CD8-positive, alpha-beta memory T cell (primary cell): ENCODE data around the gene HACD2. TPM values are rescaled to one million over a fixed set of nuclear protein-coding genes. Genes with fewer than 3 reads are reported as not detected.

Source experiments
- CTCF ChIA-PET: fragments of 350-600 bp; sonication (Branson Sonifier 250); formaldehyde crosslinking; loops from one replicate; lab custom pipeline; 2021; ENCODE audit warnings: antibody characterized with exemption; lab: Charles Lee
- POLR2A ChIA-PET: fragments of 350-600 bp; sonication (Branson Sonifier 250); formaldehyde crosslinking; loops from one replicate; lab custom pipeline; 2021; ENCODE audit warnings: antibody characterized with exemption; lab: Charles Lee
- DNase-seq, 5 donors: peaks; one replicate each; pipeline versions ENCODE4 v3.0.0 to v3.0.0-alpha.2; 2020 to 2022; ENCODE audit warnings: mixed read lengths in 1 of 5
- H3K27ac ChIP-seq: one replicate; pipeline ENCODE4 v1.7.0; 2013; ENCODE audit warnings: low read depth, mild to moderate bottlenecking, low read length, moderate library complexity
- H3K27me3 ChIP-seq: 2 replicates; pipeline ENCODE4 v1.7.0; 2013; ENCODE audit warnings: low read length, mild to moderate bottlenecking; ENCODE audit not compliant: insufficient read depth, poor library complexity, severe bottlenecking
- H3K36me3 ChIP-seq: 2 replicates; pipeline ENCODE4 v1.7.0; 2013; ENCODE audit warnings: mild to moderate bottlenecking, low read length, moderate library complexity; ENCODE audit not compliant: insufficient read depth
- H3K4me1 ChIP-seq: 2 replicates; pipeline ENCODE4 v1.7.0; 2013; ENCODE audit warnings: mild to moderate bottlenecking, low read length, moderate library complexity; ENCODE audit not compliant: insufficient read depth
- H3K4me3 ChIP-seq: 2 replicates; pipeline ENCODE4 v1.7.0; 2013; ENCODE audit warnings: mild to moderate bottlenecking, low read length
- H3K9me3 ChIP-seq: 2 replicates; pipeline ENCODE4 v1.7.0; 2013; ENCODE audit warnings: mild to moderate bottlenecking, low read length
- H3K27ac Mint-ChIP-seq, 8 donors: one replicate each; pipeline ENCODE4 v1.8.0; 2020 to 2021; ENCODE audit warnings: mixed read lengths in 8 of 8, mild to moderate bottlenecking in 6 of 8, inconsistent platforms in 3 of 8, moderate library complexity in 3 of 8
- H3K27me3 Mint-ChIP-seq, 2 donors: one replicate each; pipeline ENCODE4 v1.8.0; 2020 to 2021; ENCODE audit warnings: mixed read lengths in 2 of 2, mild to moderate bottlenecking in 1 of 2, moderate library complexity in 1 of 2
- H3K36me3 Mint-ChIP-seq, 3 donors: one replicate each; pipeline ENCODE4 v1.8.0; 2020 to 2021; ENCODE audit warnings: mixed read lengths in 3 of 3, inconsistent platforms in 1 of 3, mild to moderate bottlenecking in 1 of 3
- H3K4me1 Mint-ChIP-seq, 3 donors: one replicate each; pipeline ENCODE4 v1.8.0; 2020 to 2021; ENCODE audit warnings: mixed read lengths in 3 of 3, inconsistent platforms in 1 of 3, mild to moderate bottlenecking in 1 of 3
- H3K4me3 Mint-ChIP-seq, 7 donors: one replicate each; pipeline ENCODE4 v1.8.0; 2020 to 2021; ENCODE audit warnings: mixed read lengths in 7 of 7, mild to moderate bottlenecking in 6 of 7, moderate library complexity in 4 of 7, inconsistent platforms in 2 of 7
- H3K9me3 Mint-ChIP-seq, 5 donors: one replicate each; pipeline ENCODE4 v1.8.0; 2020 to 2022; ENCODE audit warnings: mixed read lengths in 5 of 5, mild to moderate bottlenecking in 3 of 5, moderate library complexity in 2 of 5, inconsistent platforms in 1 of 5
- polyA plus RNA-seq: library from polyadenylated mRNA; unstranded; fragments of 300-500 nt; fragmentation: Illumina TruSeq; gene quantifications from one replicate; pipeline ENCODE4 v1.2.3, GENCODE V29; 2021
- total RNA-seq, 2 experiments: library from RNA; stranded (reverse); gene quantifications; one replicate each; pipeline ENCODE4 v1.2.3, GENCODE V29; 2021

HACD2 gene
- total and polyA plus RNA-seq, 3 experiments from 2014 or later = 25.9 to 33.3 (median 33.0) TPM

DNA sequence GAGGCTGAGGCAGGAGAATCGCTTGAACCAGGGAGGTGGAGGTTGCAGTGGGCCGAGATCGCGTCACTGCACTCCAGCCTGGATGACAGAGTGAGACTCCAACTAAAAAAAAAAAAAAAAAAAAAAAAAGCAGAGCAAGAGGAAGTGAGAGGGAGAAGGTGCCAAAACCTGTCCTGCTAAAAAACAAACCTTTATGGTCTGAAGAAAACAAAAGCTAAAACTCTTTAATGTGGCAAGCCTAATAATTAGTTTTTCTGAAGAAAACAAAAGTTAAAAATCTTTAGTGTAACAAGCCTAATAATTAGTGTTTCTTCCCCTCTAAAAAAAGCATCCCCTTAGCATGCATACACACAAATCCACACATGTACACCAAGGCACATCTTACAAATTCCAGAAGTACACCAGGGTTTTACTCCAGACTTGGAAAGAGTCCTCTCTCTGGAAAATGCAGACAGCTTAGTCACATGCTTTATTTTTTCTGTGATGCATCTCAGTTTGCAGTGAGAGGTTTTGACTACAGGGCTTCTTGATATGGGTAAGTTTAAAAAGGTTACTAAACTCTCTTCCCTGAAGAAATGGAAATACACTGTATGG, 65.9 kb downstream of the HACD2 start:
- Mint-ChIP-seq H3K27ac (peak overlapping the region in 6 of 8 donors; percentile 7 to 78 (median 40)), H3K27me3 (no peaks in the 10 kb centered on the region), H3K9me3 (no peaks in the 10 kb centered on the region), H3K36me3 (peaks cover 0 to 36% (median 5%) of the 10 kb centered on the region in 3 donors), H3K4me1 (peaks cover 49 to 65% (median 63%) of the 10 kb centered on the region in 3 donors), H3K4me3 (peak overlapping the region in 6 of 7 donors; percentile 12 to 88 (median 40))
- no peaks in the 10 kb centered on the region for H3K27me3 ChIP-seq
- ChIA-PET CTCF (interaction anchor here (0.7 to 1.3 kb wide), 2 partner anchors 17 to 64 kb away, joined by 3 to 4 read pairs; no protein-coding TSS in a partner anchor), POLR2A (interaction anchor here (0.7 kb wide), 2 partner anchors 17 to 30 kb away, joined by 7 to 9 read pairs; no protein-coding TSS in a partner anchor)
- peaks cover 36% of the 10 kb centered on the region for H3K4me1 ChIP-seq
- no peaks in the 10 kb centered on the region for H3K36me3 ChIP-seq
- H3K4me3 ChIP-seq = no peak overlapping the region
- no peak for DNase-seq
- no peaks in the 10 kb centered on the region for H3K9me3 ChIP-seq
- H3K27ac ChIP-seq = no peak overlapping the region

DNA sequence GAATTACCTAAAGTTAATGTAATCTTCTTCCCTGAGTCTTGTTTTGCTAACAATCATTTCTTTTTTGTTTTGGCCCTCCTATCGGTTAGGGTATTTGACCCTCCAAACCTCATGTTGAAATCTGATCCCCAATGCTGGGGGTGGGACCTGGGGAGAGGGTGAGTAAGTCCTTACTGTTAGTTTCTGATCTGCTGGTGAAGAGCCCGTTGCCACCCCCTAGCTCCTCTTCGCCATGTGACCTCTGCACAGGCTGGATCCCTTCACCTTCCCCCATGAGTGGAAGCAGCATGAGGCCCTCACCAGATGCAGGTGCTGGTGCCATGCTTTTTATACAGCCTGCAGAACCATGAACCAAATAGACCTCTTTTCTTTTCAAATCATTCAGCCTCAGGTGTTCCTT, 73.1 kb downstream of the HACD2 start:
- Mint-ChIP-seq H3K36me3 (peaks cover 6 to 46% (median 14%) of the 10 kb centered on the region in 3 donors), H3K9me3 (no peaks in the 10 kb centered on the region), H3K27me3 (no peaks in the 10 kb centered on the region), H3K27ac (no peak overlapping the region), H3K4me3 (no peak overlapping the region), H3K4me1 (no peaks in the 10 kb centered on the region)
- POLR2A ChIA-PET = no interaction called here
- H3K9me3 ChIP-seq = no peaks in the 10 kb centered on the region
- no peak overlapping the region for H3K27ac ChIP-seq
- H3K4me1 ChIP-seq = no peaks in the 10 kb centered on the region
- H3K4me3 ChIP-seq = no peak overlapping the region
- CTCF ChIA-PET = no interaction called here
- H3K36me3 ChIP-seq = no peaks in the 10 kb centered on the region
- no peaks in the 10 kb centered on the region for H3K27me3 ChIP-seq
- DNase-seq = no peak

DNA sequence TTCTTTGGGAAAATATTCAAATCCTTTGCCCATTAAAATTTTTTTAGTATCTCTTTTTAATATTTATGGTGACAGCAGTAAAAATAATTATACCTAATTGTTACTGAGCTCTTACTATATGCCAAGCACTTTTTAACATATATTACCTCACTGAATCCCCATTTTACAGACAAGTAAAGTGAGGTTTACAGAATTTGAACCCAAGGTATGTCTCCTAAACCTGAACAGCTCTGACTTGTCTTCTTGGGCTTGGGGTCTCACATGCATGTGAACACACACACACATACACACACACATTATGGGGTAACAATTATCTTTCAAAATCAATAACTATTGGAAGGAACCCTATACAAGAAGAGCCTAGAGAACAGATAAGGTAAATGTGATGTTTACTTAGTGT, 73.8 kb downstream of the HACD2 start:
- Mint-ChIP-seq H3K4me3 (no peak overlapping the region), H3K27ac (no peak overlapping the region), H3K27me3 (no peaks in the 10 kb centered on the region), H3K4me1 (no peaks in the 10 kb centered on the region), H3K36me3 (peaks cover 6 to 47% (median 14%) of the 10 kb centered on the region in 3 donors), H3K9me3 (no peaks in the 10 kb centered on the region)
- H3K4me1 ChIP-seq = no peaks in the 10 kb centered on the region
- CTCF ChIA-PET = no interaction called here
- H3K9me3 ChIP-seq = no peaks in the 10 kb centered on the region
- no peak for DNase-seq
- POLR2A ChIA-PET = no interaction called here
- H3K4me3 ChIP-seq = no peak overlapping the region
- H3K27me3 ChIP-seq = no peaks in the 10 kb centered on the region
- H3K27ac ChIP-seq = no peak overlapping the region
- no peaks in the 10 kb centered on the region for H3K36me3 ChIP-seq

DNA sequence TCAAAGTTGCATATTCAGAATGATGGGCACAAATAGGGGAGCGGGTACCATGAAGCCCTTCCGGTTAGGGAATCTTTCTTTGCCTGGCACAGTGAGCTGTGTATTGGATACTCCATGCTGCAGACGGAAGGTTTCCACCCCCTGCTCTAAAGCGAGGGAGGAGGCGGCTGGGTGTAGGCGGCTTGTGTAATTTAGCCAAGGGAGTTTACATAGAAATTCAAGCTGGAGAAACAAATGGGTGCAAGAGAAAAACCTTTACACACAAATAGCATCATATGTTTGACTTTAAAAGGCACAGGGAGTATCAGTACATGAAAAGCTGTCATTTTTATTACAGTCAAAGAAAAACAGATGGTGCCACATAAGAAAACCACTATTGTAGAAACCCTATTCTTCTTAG, 76.7 kb downstream of the HACD2 start:
- Mint-ChIP-seq H3K27ac (no peak overlapping the region), H3K27me3 (no peaks in the 10 kb centered on the region), H3K4me3 (no peak overlapping the region), H3K9me3 (no peaks in the 10 kb centered on the region), H3K4me1 (peaks cover 0 to 1% (median 0%) of the 10 kb centered on the region in 3 donors), H3K36me3 (peaks cover under 1 to 37% (median 14%) of the 10 kb centered on the region in 3 donors)
- no peak for DNase-seq
- POLR2A ChIA-PET = no interaction called here
- H3K4me3 ChIP-seq = no peak overlapping the region
- H3K9me3 ChIP-seq = no peaks in the 10 kb centered on the region
- no peaks in the 10 kb centered on the region for H3K4me1 ChIP-seq
- H3K27ac ChIP-seq = no peak overlapping the region
- H3K36me3 ChIP-seq = no peaks in the 10 kb centered on the region
- no peaks in the 10 kb centered on the region for H3K27me3 ChIP-seq
- CTCF ChIA-PET = interaction anchor here (1.5 to 1.8 kb wide), 2 partner anchors 13 to 19 kb away, joined by 3 to 4 read pairs; no protein-coding TSS in a partner anchor

DNA sequence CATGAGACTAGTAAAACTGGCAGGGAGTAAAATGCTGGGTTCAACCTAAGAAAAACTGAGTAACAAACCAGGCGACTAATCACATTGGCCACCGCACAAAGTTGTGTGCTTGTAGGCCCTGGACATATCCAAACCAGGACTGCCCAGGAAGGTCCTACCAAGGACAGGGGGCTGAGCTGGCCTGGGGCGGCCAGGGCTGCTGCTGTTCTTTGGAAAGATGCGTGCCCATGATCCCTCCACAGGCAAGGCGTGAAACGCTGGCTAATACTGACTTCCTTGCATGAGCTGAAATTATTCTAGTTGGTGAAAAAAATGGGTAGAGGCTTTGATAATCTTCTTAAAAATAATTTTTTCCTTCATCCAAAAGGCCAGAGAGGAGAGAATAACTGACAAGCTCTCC, 79.0 kb downstream of the HACD2 start:
- CTCF ChIA-PET = no interaction called here
- no peaks in the 10 kb centered on the region for H3K9me3 Mint-ChIP-seq
- H3K27me3 Mint-ChIP-seq = no peaks in the 10 kb centered on the region
- H3K27ac Mint-ChIP-seq = no peak overlapping the region
- no peaks in the 10 kb centered on the region for H3K9me3 ChIP-seq
- H3K36me3 Mint-ChIP-seq = peaks cover 0 to 33% (median 13%) of the 10 kb centered on the region in 3 donors
- H3K27me3 ChIP-seq = no peaks in the 10 kb centered on the region
- no peak overlapping the region for H3K27ac ChIP-seq
- DNase-seq = no peak
- H3K4me3 ChIP-seq = no peak overlapping the region
- H3K4me1 ChIP-seq = no peaks in the 10 kb centered on the region
- H3K36me3 ChIP-seq = no peaks in the 10 kb centered on the region
- POLR2A ChIA-PET = no interaction called here
- no peak overlapping the region for H3K4me3 Mint-ChIP-seq
- H3K4me1 Mint-ChIP-seq = peaks cover 0 to 1% (median 0%) of the 10 kb centered on the region in 3 donors

DNA sequence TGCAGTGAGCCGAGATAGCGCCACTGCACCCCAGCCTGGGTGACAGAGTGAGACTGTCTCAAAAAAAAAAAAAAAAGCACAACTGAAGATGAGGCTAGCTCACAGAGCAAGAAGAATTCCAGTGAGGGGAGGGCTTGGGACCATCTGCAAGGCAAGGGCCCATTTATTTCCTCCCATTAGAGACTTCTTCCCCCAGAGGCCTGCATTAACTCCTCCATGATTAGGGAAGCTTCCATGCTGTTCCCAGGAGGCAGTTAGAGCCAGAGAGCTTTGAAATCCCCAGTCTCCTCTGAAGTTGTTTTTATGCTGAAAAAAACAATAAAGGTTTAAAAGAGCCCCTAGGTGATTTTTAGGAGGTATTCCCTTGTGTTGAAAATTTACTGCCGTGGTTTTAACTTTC, 81.7 kb downstream of the HACD2 start:
- no peak for DNase-seq
- Histone ChIP-seq H3K4me1 (no peaks in the 10 kb centered on the region), H3K9me3 (no peaks in the 10 kb centered on the region), H3K36me3 (no peaks in the 10 kb centered on the region), H3K27ac (no peak overlapping the region), H3K4me3 (no peak overlapping the region), H3K27me3 (no peaks in the 10 kb centered on the region)
- no peaks in the 10 kb centered on the region for H3K27me3 Mint-ChIP-seq
- H3K36me3 Mint-ChIP-seq = peaks cover 8 to 49% (median 21%) of the 10 kb centered on the region in 3 donors
- CTCF ChIA-PET = interaction anchor here (1.5 kb wide), 1 partner anchor 54 kb away, joined by 3 read pairs; the partner anchor contains the start of gene ADCY5
- no peaks in the 10 kb centered on the region for H3K9me3 Mint-ChIP-seq
- no peak overlapping the region for H3K27ac Mint-ChIP-seq
- H3K4me3 Mint-ChIP-seq = no peak overlapping the region
- POLR2A ChIA-PET = no interaction called here
- H3K4me1 Mint-ChIP-seq = peaks cover 0 to 1% (median 0%) of the 10 kb centered on the region in 3 donors

DNA sequence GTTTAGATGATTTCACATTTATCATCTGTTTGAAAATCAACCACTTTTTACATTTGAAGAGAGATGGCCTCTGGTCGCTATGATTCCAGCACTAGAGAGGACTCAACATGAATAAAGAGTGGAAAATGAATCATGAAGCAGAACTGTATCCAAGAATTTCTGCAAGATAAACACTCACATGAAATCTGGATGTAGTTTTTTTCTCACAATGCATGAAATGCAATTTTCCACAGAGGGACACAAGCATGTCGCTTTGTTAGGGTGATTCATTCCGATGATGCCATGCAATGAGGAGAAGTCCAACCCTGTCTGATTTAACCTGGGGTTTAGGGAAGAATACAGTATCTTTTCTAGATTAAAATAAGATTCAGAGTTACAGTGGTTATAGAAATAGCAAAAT, 85.5 kb downstream of the HACD2 start:
- no peak for DNase-seq
- H3K4me3 Mint-ChIP-seq = no peak overlapping the region
- POLR2A ChIA-PET = no interaction called here
- Histone ChIP-seq H3K4me3 (no peak overlapping the region), H3K4me1 (no peaks in the 10 kb centered on the region), H3K36me3 (peaks cover 4% of the 10 kb centered on the region), H3K27me3 (no peaks in the 10 kb centered on the region), H3K27ac (no peak overlapping the region), H3K9me3 (no peaks in the 10 kb centered on the region)
- H3K36me3 Mint-ChIP-seq = peaks cover 15 to 60% (median 29%) of the 10 kb centered on the region in 3 donors
- no peaks in the 10 kb centered on the region for H3K9me3 Mint-ChIP-seq
- H3K27ac Mint-ChIP-seq = no peak overlapping the region
- peaks cover 0 to 3% (median 0%) of the 10 kb centered on the region in 3 donors for H3K4me1 Mint-ChIP-seq
- no peaks in the 10 kb centered on the region for H3K27me3 Mint-ChIP-seq
- CTCF ChIA-PET = no interaction called here

DNA sequence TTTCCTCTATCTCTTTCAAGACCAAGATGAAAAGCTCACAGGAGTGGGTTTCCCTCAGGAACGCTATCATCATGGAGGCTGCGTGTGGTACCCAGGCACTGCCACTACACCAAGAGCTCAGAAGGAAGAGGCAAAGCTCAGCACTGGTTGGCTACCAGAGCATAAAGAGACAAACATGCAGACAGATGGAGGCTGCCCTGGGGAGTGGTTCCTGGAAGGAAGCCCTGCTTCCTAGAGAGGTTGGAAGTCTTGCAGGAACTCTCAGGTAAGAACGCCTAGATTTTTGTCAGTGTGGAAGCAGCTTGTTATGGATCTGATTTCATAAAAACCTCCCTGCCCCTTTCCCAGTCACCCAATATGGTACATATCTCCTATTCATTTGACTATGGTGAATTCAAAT, 86.1 kb downstream of the HACD2 start:
- DNase-seq = no peak
- POLR2A ChIA-PET = no interaction called here

More for the DNA sequence above, 86.1 kb downstream of the HACD2 start:
- Histone ChIP-seq H3K27ac (no peak overlapping the region), H3K9me3 (no peaks in the 10 kb centered on the region), H3K4me1 (no peaks in the 10 kb centered on the region), H3K4me3 (no peak overlapping the region), H3K27me3 (no peaks in the 10 kb centered on the region), H3K36me3 (peaks cover 4% of the 10 kb centered on the region)
- CTCF ChIA-PET = no interaction called here
- H3K36me3 Mint-ChIP-seq = peaks cover 15 to 66% (median 34%) of the 10 kb centered on the region in 3 donors
- H3K27ac Mint-ChIP-seq = no peak overlapping the region
- H3K4me1 Mint-ChIP-seq = peaks cover 3 to 9% (median 4%) of the 10 kb centered on the region in 3 donors
- H3K27me3 Mint-ChIP-seq = no peaks in the 10 kb centered on the region
- H3K4me3 Mint-ChIP-seq = no peak overlapping the region
- H3K9me3 Mint-ChIP-seq = no peaks in the 10 kb centered on the region
